ENCODE data around the gene SAG.

GRCh38 chr2:233346930-233347329, 39.3 kb downstream of the SAG start:
- TF ChIP-seq CTCF (IDR thresholded peaks at IDR 0.05 in 4 of 5, conservative IDR thresholded peaks at IDR 0.05 in 1 of 5) (no peak), POLR2A (IDR thresholded peaks at IDR 0.05) (no peak)

Data from gastrocnemius medialis (tissue), 4 donors.